DOHH2 (cell line): ENCODE measurements around the gene CAPN12.
"Not testable (repeated sequence)": the region's sequence is repeated elsewhere in the genome, so short reads cannot be mapped to it uniquely, and the experiment has no call there.

Source experiments
- CTCF ChIP-seq: fragments of 200-600 bp; sonication (generic); IDR thresholded peaks from one replicate; pipeline ENCODE4 v1.5.1; 2014; ENCODE audit warnings: antibody characterized with exemption, mild to moderate bottlenecking, low read depth, low read length; ENCODE audit not compliant: poor library complexity, severe bottlenecking
- EZH2phosphoT487 ChIP-seq: fragments of 200-600 bp; sonication (generic); IDR thresholded peaks from 2 replicates; pipeline ENCODE4 v1.6.1; 2017; ENCODE audit warnings: borderline replicate concordance, mild to moderate bottlenecking, antibody characterized with exemption, low read length, moderate library complexity, mixed read lengths

GRCh38 chr19:38771569-38771968, 27.3 kb upstream of the CAPN12 start:
- TF ChIP-seq CTCF, EZH2phosphoT487: not testable (repeated sequence)
